H1 (cell line): ENCODE data around the gene PAQR4. TPM values are rescaled to one million over a fixed set of nuclear protein-coding genes. Genes with fewer than 3 reads are reported as not detected.

Source experiments
- CTCF ChIA-PET: fragments of 300-600 bp; sonication (Branson Sonifier 250); formaldehyde crosslinking; loops from one replicate; lab custom pipeline; 2021; ENCODE audit not compliant: partially characterized antibody; lab: Charles Lee
- POLR2A ChIA-PET: fragments of 300-600 bp; sonication (Branson Sonifier 250); formaldehyde crosslinking; loops from one replicate; lab custom pipeline; 2021; ENCODE audit warnings: inconsistent platforms; ENCODE audit not compliant: partially characterized antibody; lab: Charles Lee
- DNase-seq, 2 experiments: peaks; one replicate each; pipeline versions ENCODE4 v3.0.0 to v3.0.0-alpha.2; 2010 to 2022; ENCODE audit warnings: low spot score in 2 of 2, low read depth in 1 of 2, mixed read lengths in 1 of 2
- FAIRE-seq: peaks from 2 replicates; lab custom pipeline; 2011; peaks lifted over from hg19 to GRCh38; lab: Jason Lieb, UNC
- H2AFZ ChIP-seq: 2 replicates; pipeline ENCODE4 v1.8.1; 2012; ENCODE audit warnings: low read length, inconsistent platforms
- H2AK5ac ChIP-seq: 2 replicates; pipeline ENCODE4 v1.6.1; 2013; ENCODE audit warnings: low read depth, low read length
- H2BK120ac ChIP-seq: replicated peaks from 2 replicates; pipeline ENCODE3; 2013; ENCODE audit warnings: low read depth, low read length, inconsistent platforms
- H2BK12ac ChIP-seq: 2 replicates; pipeline ENCODE4 v1.6.1; 2013; ENCODE audit warnings: low read depth, low read length
- H2BK15ac ChIP-seq: 2 replicates; pipeline ENCODE4 v1.6.1; 2013; ENCODE audit warnings: low read length
- H2BK20ac ChIP-seq: 2 replicates; pipeline ENCODE4 v1.6.1; 2013; ENCODE audit warnings: low read length
- H2BK5ac ChIP-seq: 2 replicates; pipeline ENCODE4 v1.6.1; 2013; ENCODE audit warnings: low read depth, low read length
- H3K14ac ChIP-seq: 2 replicates; pipeline ENCODE4 v1.6.1; 2013; ENCODE audit warnings: inconsistent platforms; ENCODE audit not compliant: insufficient read length
- H3K18ac ChIP-seq: 2 replicates; pipeline ENCODE4 v1.6.1; 2013; ENCODE audit warnings: low read length; ENCODE audit errors: extremely low read depth
- H3K23ac ChIP-seq: 2 replicates; pipeline ENCODE4 v1.6.1; 2013; ENCODE audit warnings: inconsistent platforms; ENCODE audit not compliant: insufficient read length
- H3K23me2 ChIP-seq: 2 replicates; pipeline ENCODE4 v1.6.1; 2013; ENCODE audit warnings: low read depth, low read length
- H3K27ac ChIP-seq: 2 replicates; pipeline ENCODE4 v1.6.1; 2011; ENCODE audit warnings: low read depth, low read length, inconsistent platforms
- H3K27me3 ChIP-seq, 4 experiments: replicated peaks in 1 of 4; 1 replicate in 1 of 4; 2 replicates in 3 of 4; pipeline versions ENCODE4 v1.6.1 to v1.8.1; 2011 to 2013; ENCODE audit warnings: low read length in 3 of 4, mild to moderate bottlenecking in 3 of 4, inconsistent platforms in 2 of 4, mixed read lengths in 2 of 4, moderate library complexity in 1 of 4; ENCODE audit not compliant: control insufficient read depth in 3 of 4, insufficient read depth in 3 of 4; ENCODE audit errors: extremely low read depth in 1 of 4
- H3K36me3 ChIP-seq, 4 experiments: 2 replicates each; pipeline versions ENCODE4 v1.6.1 to v1.8.1; 2011 to 2013; ENCODE audit warnings: mild to moderate bottlenecking in 4 of 4, low read length in 3 of 4, moderate library complexity in 2 of 4, control low read depth in 1 of 4, inconsistent platforms in 1 of 4; ENCODE audit not compliant: insufficient read depth in 4 of 4, control insufficient read depth in 2 of 4
- H3K4ac ChIP-seq: replicated peaks from 2 replicates; pipeline ENCODE3; 2013; ENCODE audit warnings: low read length, low read depth, mixed read lengths, inconsistent platforms; ENCODE audit not compliant: insufficient read length
- H3K4me1 ChIP-seq, 4 experiments: replicated peaks in 1 of 4; 1 replicate in 1 of 4; 2 replicates in 3 of 4; pipeline versions ENCODE4 v1.6.1 to v1.8.1; 2011 to 2013; ENCODE audit warnings: low read length in 3 of 4, inconsistent platforms in 2 of 4, mixed read lengths in 1 of 4; ENCODE audit not compliant: insufficient read depth in 4 of 4, control insufficient read depth in 3 of 4
- H3K4me2 ChIP-seq, 2 experiments: 2 replicates each; pipeline versions ENCODE4 v1.6.1 to v1.8.1; 2011 to 2013; ENCODE audit warnings: low read depth in 2 of 2, low read length in 2 of 2, control low read depth in 1 of 2, inconsistent platforms in 1 of 2, mild to moderate bottlenecking in 1 of 2; ENCODE audit not compliant: insufficient read depth in 1 of 2
- H3K4me3 ChIP-seq, 4 experiments: fragments of 200-600, 300-600 bp in 1 of 4; sonication (generic), shearing (Covaris generic), sonication (Bioruptor Twin) in 1 of 4; 2 replicates each; pipeline versions ENCODE4 v1.5.1 to v1.8.1; 2011 to 2016; ENCODE audit warnings: low read length in 4 of 4, low read depth in 3 of 4, control low read depth in 2 of 4, inconsistent platforms in 2 of 4, mild to moderate bottlenecking in 2 of 4, mixed read lengths in 1 of 4, moderate library complexity in 1 of 4; ENCODE audit not compliant: insufficient read depth in 2 of 4; ENCODE audit errors: extremely low read depth in 1 of 4
- H3K56ac ChIP-seq: replicated peaks from 2 replicates; pipeline ENCODE3; 2013; ENCODE audit warnings: low read depth, mild to moderate bottlenecking, mixed read lengths, low read length, inconsistent platforms; ENCODE audit not compliant: insufficient read length
- H3K79me1 ChIP-seq: 2 replicates; pipeline ENCODE4 v1.6.1; 2013; ENCODE audit warnings: low read depth, low read length, control low read depth
- H3K79me2 ChIP-seq, 2 experiments: 2 replicates each; pipeline versions ENCODE4 v1.6.1 to v1.8.1; 2012 to 2013; ENCODE audit warnings: low read length in 2 of 2, mild to moderate bottlenecking in 2 of 2, inconsistent platforms in 1 of 2; ENCODE audit not compliant: insufficient read depth in 2 of 2, control insufficient read depth in 1 of 2
- H3K9ac ChIP-seq, 4 experiments: replicated peaks in 1 of 4; 1 replicate in 1 of 4; 2 replicates in 3 of 4; pipeline versions ENCODE4 v1.6.1 to v1.8.1; 2011 to 2013; ENCODE audit warnings: low read depth in 3 of 4, low read length in 3 of 4, control low read depth in 2 of 4, mild to moderate bottlenecking in 2 of 4, moderate library complexity in 2 of 4, inconsistent platforms in 1 of 4; ENCODE audit errors: extremely low read depth in 1 of 4
- H3K9me3 ChIP-seq, 2 experiments: 2 replicates each; pipeline versions ENCODE4 v1.6.1 to v1.8.1; 2012 to 2013; ENCODE audit warnings: mild to moderate bottlenecking in 2 of 2, moderate library complexity in 2 of 2, control low read depth in 1 of 2, inconsistent platforms in 1 of 2, low read depth in 1 of 2, low read length in 1 of 2, mixed read lengths in 1 of 2; ENCODE audit not compliant: insufficient read depth in 2 of 2
- H4K20me1 ChIP-seq, 2 experiments: replicated peaks in 1 of 2; 2 replicates each; pipeline versions ENCODE3 to v1.8.1; 2011 to 2013; ENCODE audit warnings: inconsistent platforms in 2 of 2, low read length in 2 of 2, mild to moderate bottlenecking in 1 of 2; ENCODE audit not compliant: insufficient read depth in 2 of 2, control insufficient read depth in 1 of 2
- H4K5ac ChIP-seq: 2 replicates; pipeline ENCODE4 v1.6.1; 2013; ENCODE audit warnings: low read length, low read depth, mixed read lengths, inconsistent platforms; ENCODE audit not compliant: insufficient read length
- H4K8ac ChIP-seq: 2 replicates; pipeline ENCODE4 v1.8.0; 2013; ENCODE audit warnings: mild to moderate bottlenecking, moderate library complexity, low read length, inconsistent platforms; ENCODE audit not compliant: insufficient read depth; ENCODE audit errors: extremely low read depth
- H4K91ac ChIP-seq: replicated peaks from 2 replicates; pipeline ENCODE3; 2013; ENCODE audit warnings: low read length, mixed read lengths, inconsistent platforms; ENCODE audit not compliant: insufficient read length
- BACH1 ChIP-seq: IDR thresholded peaks from 2 replicates; pipeline ENCODE4 v1.6.1; 2012; ENCODE audit warnings: low read length, improper control_type of control experiment
- BCL11A ChIP-seq, 2 experiments: IDR thresholded peaks; one replicate each; pipeline ENCODE4 v1.6.1; 2011; ENCODE audit warnings: low read depth in 2 of 2, low read length in 2 of 2, mild to moderate bottlenecking in 2 of 2
- NRF1 ChIP-seq: IDR thresholded peaks from 2 replicates; pipeline ENCODE4 v1.6.1; 2011; ENCODE audit warnings: mild to moderate bottlenecking, low read depth, low read length, improper control_type of control experiment
- SIX5 ChIP-seq: IDR thresholded peaks from 2 replicates; pipeline ENCODE4 v1.6.1; 2011; ENCODE audit warnings: mild to moderate bottlenecking, low read depth, low read length
- SUZ12 ChIP-seq: fragments of 200-600 bp; sonication (generic); IDR thresholded peaks from 2 replicates; pipeline ENCODE4 v1.6.1; 2012; ENCODE audit warnings: mild to moderate bottlenecking, inconsistent platforms, low read length, moderate library complexity, mixed read lengths
- ZNF274 ChIP-seq: IDR thresholded peaks from 2 replicates; pipeline ENCODE4 v1.7.0; 2012; ENCODE audit warnings: low read length, borderline replicate concordance; ENCODE audit errors: extremely low read depth
- WGBS, 2 experiments: shearing (Covaris generic) in 1 of 2; methylation state at CpG; one replicate each; pipeline versions ENCODE4 v1.1.6 to v1.1.7; 2013 to 2015; ENCODE audit warnings: low lambda C conversion rate in 2 of 2, mixed read lengths in 2 of 2, inconsistent platforms in 1 of 2, low coverage in 1 of 2, missing lambda C conversion rate in 1 of 2; ENCODE audit not compliant: insufficient replicate concordance in 2 of 2, insufficient coverage in 1 of 2, insufficient read length in 1 of 2; ENCODE audit errors: extremely low coverage in 1 of 2, missing lambda C conversion rate in 1 of 2; 5-methylcytosine and 5-hydroxymethylcytosine counted together
- polyA plus RNA-seq, 7 experiments: library from polyadenylated mRNA; depleted of rRNA in 3 of 7; stranded (reverse) in 5 of 7; unstranded in 2 of 7; fragments of >200 nt in 5 of 7; fragments of 200-250 nt in 2 of 7; gene quantifications; 1 replicate in 5 of 7; 2 replicates in 1 of 7; 4 replicates in 1 of 7; pipeline versions ENCODE4 v1.2.1 to v1.2.3, GENCODE V29; 2011 to 2013; ENCODE audit warnings: missing spikeins in 2 of 7, mixed read lengths in 2 of 7
- total RNA-seq: library from RNA; stranded (reverse); fragmentation: NEBNext Ultra II Directional; extraction: Animal tissue kit (Norgen Biotek cat#: 25700); gene quantifications from 2 replicates; pipeline ENCODE4 v1.2.1, GENCODE V29; 2021

The PAQR4 gene
- total and polyA plus RNA-seq, 2 of the 8 experiments (the other 6 are each of a cell fraction or from before 2014, with no cell fraction given), result 28.2 to 34.6 TPM

DNA sequence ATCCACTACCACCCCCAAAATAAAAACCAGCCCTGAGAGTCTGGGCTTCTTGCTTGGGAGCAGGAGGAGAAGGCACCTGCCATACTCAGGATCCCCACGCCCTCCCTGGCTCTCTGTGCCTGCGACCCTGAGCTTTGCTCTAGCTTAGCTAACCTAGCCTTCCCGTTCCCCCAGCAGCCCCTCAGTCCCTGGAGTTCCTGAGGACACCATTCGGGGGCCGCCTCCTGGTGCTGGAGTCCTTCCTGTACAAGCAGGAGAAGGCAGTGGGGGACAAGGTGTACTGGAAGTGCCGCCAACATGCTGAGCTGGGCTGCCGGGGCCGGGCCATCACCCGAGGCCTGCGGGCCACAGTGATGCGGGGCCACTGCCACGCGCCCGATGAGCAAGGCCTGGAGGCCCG, 38.9 kb upstream of the PAQR4 start:
- no peak overlapping the region for H2AFZ ChIP-seq
- no peak for DNase-seq
- CTCF ChIA-PET, result interaction anchor here (0.6 to 4.3 kb wide), 9 partner anchors 7 to 119 kb away, joined by 3 to 15 read pairs (median 3); no protein-coding TSS in a partner anchor
- no peak overlapping the region for H2AK5ac ChIP-seq
- no peaks in the 10 kb centered on the region; the same call in 1 of the 2 replicates for H3K23me2 ChIP-seq
- POLR2A ChIA-PET, result interaction anchor here (1.0 to 1.8 kb wide), 3 partner anchors 10 to 158 kb away, joined by 3 to 5 read pairs (median 3); no protein-coding TSS in a partner anchor
- TF ChIP-seq BCL11A (IDR thresholded peaks at IDR 0.05; ENCODE audit: low read depth in 2 of 2, low read length in 2 of 2) (no peak), ZNF274 (no peak), BACH1 (no peak), SUZ12 (no peak), NRF1 (no peak), SIX5 (no peak)
- H3K27ac ChIP-seq, result no peak overlapping the region
- no peak overlapping the region for H2BK5ac ChIP-seq
- FAIRE-seq, result no peak
- H4K8ac ChIP-seq, result no peak overlapping the region
- peaks cover 3 to 9% (median 6%) of the 10 kb centered on the region in 4 experiments for H3K4me1 ChIP-seq
- no peak overlapping the region for H3K56ac ChIP-seq
- no peak overlapping the region for H2BK20ac ChIP-seq
- no peak overlapping the region for H3K18ac ChIP-seq
- H3K9me3 ChIP-seq, result no peaks in the 10 kb centered on the region
- no peak overlapping the region for H4K5ac ChIP-seq
- no peak overlapping the region for H3K4me3 ChIP-seq
- no peak overlapping the region for H3K14ac ChIP-seq
- 96% methylated on average over 15 of the region's 15 CpGs; no CpG with 5 or more reads in 1 of the 2 experiments for WGBS, 2 experiments
- H3K79me2 ChIP-seq, result no peaks in the 10 kb centered on the region
- no peak overlapping the region for H3K4me2 ChIP-seq
- no peak overlapping the region for H3K23ac ChIP-seq
- H2BK120ac ChIP-seq, result no peak overlapping the region
- no peaks in the 10 kb centered on the region for H4K20me1 ChIP-seq
- no peak overlapping the region for H3K4ac ChIP-seq
- H2BK12ac ChIP-seq, result no peak overlapping the region
- H4K91ac ChIP-seq, result no peak overlapping the region
- no peak overlapping the region for H2BK15ac ChIP-seq
- no peak overlapping the region for H3K9ac ChIP-seq
- no peaks in the 10 kb centered on the region for H3K27me3 ChIP-seq
- H3K79me1 ChIP-seq, result 0 out of 2 replicates have a peak, but pooled peaks cover 3% of the 10 kb centered on the region
- peaks cover 0 to 6% (median 2%) of the 10 kb centered on the region in 4 experiments; a peak in 2 of 8 replicates for H3K36me3 ChIP-seq
